Neural progenitor cell (in vitro differentiated cells): ENCODE results near the gene RAB36. TPM values are rescaled to one million over a fixed set of nuclear protein-coding genes. Genes with fewer than 3 reads are reported as not detected.

Experiments used
- DNase-seq: peaks from one replicate; pipeline ENCODE4 v3.0.0-alpha.2; 2016; ENCODE audit warnings: low spot score
- H2AFZ ChIP-seq: fragments of 200-600 bp; sonication (generic); replicated peaks from 2 replicates; pipeline ENCODE4 v1.6.1; 2016; ENCODE audit warnings: antibody characterized with exemption
- H3F3A ChIP-seq: fragments of 200-600 bp; sonication (generic); 2 replicates; pipeline ENCODE4 v1.6.1; 2016; ENCODE audit warnings: antibody characterized with exemption, low read depth
- H3K27ac ChIP-seq: fragments of 200-600 bp; sonication (generic); 2 replicates; pipeline ENCODE4 v1.5.1; 2016; ENCODE audit warnings: mild to moderate bottlenecking
- H3K27me3 ChIP-seq: fragments of 200-600 bp; sonication (generic); 2 replicates; pipeline ENCODE4 v1.6.1; 2016; ENCODE audit warnings: mild to moderate bottlenecking, moderate library complexity
- H3K36me3 ChIP-seq: fragments of 200-600 bp; sonication (generic); 2 replicates; pipeline ENCODE4 v1.5.1; 2016
- H3K4me1 ChIP-seq: fragments of 200-600 bp; sonication (generic); 2 replicates; pipeline ENCODE4 v1.6.1; 2016; ENCODE audit warnings: mixed run types
- H3K4me2 ChIP-seq: fragments of 200-600 bp; sonication (generic); 2 replicates; pipeline ENCODE4 v1.6.1; 2016
- H3K4me3 ChIP-seq: fragments of 200-600 bp; sonication (generic); 2 replicates; pipeline ENCODE4 v1.5.1; 2016
- H3K79me2 ChIP-seq: fragments of 200-600 bp; sonication (generic); 2 replicates; pipeline ENCODE4 v1.6.1; 2016; ENCODE audit warnings: low read depth
- H3K9ac ChIP-seq: fragments of 200-600 bp; sonication (generic); 2 replicates; pipeline ENCODE4 v1.6.1; 2016
- H3K9me3 ChIP-seq: fragments of 200-600 bp; sonication (generic); 2 replicates; pipeline ENCODE4 v1.5.1; 2016; ENCODE audit warnings: low read depth
- H4K20me1 ChIP-seq: fragments of 200-600 bp; sonication (generic); 2 replicates; pipeline ENCODE4 v1.6.1; 2016; ENCODE audit warnings: low read depth
- H3K27ac Mint-ChIP-seq: 3 replicates; pipeline ENCODE4 v1.8.0; 2021; ENCODE audit warnings: mixed read lengths
- H3K27me3 Mint-ChIP-seq: 2 replicates; pipeline ENCODE4 v1.8.0; 2022; ENCODE audit warnings: low read depth, mild to moderate bottlenecking, inconsistent platforms, moderate library complexity, mixed read lengths; ENCODE audit not compliant: insufficient read depth
- H3K36me3 Mint-ChIP-seq: 3 replicates; pipeline ENCODE4 v1.8.0; 2021; ENCODE audit warnings: mixed read lengths
- H3K4me1 Mint-ChIP-seq: 3 replicates; pipeline ENCODE4 v1.8.0; 2021; ENCODE audit warnings: mixed read lengths
- H3K4me3 Mint-ChIP-seq: 3 replicates; pipeline ENCODE4 v1.8.0; 2021; ENCODE audit warnings: mild to moderate bottlenecking, moderate library complexity, mixed read lengths
- H3K9me3 Mint-ChIP-seq: 3 replicates; pipeline ENCODE4 v1.8.0; 2020; ENCODE audit warnings: mixed read lengths
- CTCF ChIP-seq: fragments of 200-600 bp; sonication (generic); IDR thresholded peaks from 2 replicates; pipeline ENCODE4 v1.5.1; 2017; ENCODE audit warnings: antibody characterized with exemption, mild to moderate bottlenecking
- EZH2 ChIP-seq: fragments of 200-600 bp; sonication (generic); IDR thresholded peaks from 2 replicates; pipeline ENCODE4 v1.6.1; 2017; ENCODE audit warnings: antibody characterized with exemption, mild to moderate bottlenecking, moderate library complexity
- EZH2phosphoT487 ChIP-seq: fragments of 200-600 bp; sonication (generic); IDR thresholded peaks from 2 replicates; pipeline ENCODE4 v1.6.1; 2017; ENCODE audit warnings: antibody characterized with exemption
- total RNA-seq: library from RNA; depleted of rRNA; stranded (reverse); fragments of >200 nt; gene quantifications from 2 replicates; pipeline ENCODE4 v1.2.3, GENCODE V29; 2015; ENCODE audit warnings: low replicate concordance

RAB36 gene
- total RNA-seq, 1 donor from 2014 or later: 2.9 TPM

- H3K4me2 ChIP-seq: no peak overlapping the region
- Mint-ChIP-seq H3K36me3 (peaks cover 12% of the 10 kb centered on the region), H3K4me3 (no peak overlapping the region), H3K4me1 (peaks cover 16% of the 10 kb centered on the region), H3K9me3 (no peaks in the 10 kb centered on the region), H3K27ac (no peak overlapping the region), H3K27me3 (peaks cover 2% of the 10 kb centered on the region)
- DNase-seq: no peak
- H3K9me3 ChIP-seq: no peaks in the 10 kb centered on the region
- H3K4me1 ChIP-seq: peaks cover 2% of the 10 kb centered on the region
- H3K36me3 ChIP-seq: no peaks in the 10 kb centered on the region
- H3K27ac ChIP-seq: no peak overlapping the region
- no peak overlapping the region for H3K9ac ChIP-seq
- H3K27me3 ChIP-seq: no peaks in the 10 kb centered on the region
- H3K79me2 ChIP-seq: no peaks in the 10 kb centered on the region
- no peaks in the 10 kb centered on the region for H4K20me1 ChIP-seq
- no peak overlapping the region for H2AFZ ChIP-seq
- H3K4me3 ChIP-seq: no peak overlapping the region
- TF ChIP-seq CTCF: no peak
- no peak for TF ChIP-seq EZH2
- no peak for TF ChIP-seq EZH2phosphoT487
- H3F3A ChIP-seq: no peaks in the 10 kb centered on the region
Measured at GRCh38 chr22:23124611-23125511, 20.4 kb upstream of the RAB36 start.

DNA sequence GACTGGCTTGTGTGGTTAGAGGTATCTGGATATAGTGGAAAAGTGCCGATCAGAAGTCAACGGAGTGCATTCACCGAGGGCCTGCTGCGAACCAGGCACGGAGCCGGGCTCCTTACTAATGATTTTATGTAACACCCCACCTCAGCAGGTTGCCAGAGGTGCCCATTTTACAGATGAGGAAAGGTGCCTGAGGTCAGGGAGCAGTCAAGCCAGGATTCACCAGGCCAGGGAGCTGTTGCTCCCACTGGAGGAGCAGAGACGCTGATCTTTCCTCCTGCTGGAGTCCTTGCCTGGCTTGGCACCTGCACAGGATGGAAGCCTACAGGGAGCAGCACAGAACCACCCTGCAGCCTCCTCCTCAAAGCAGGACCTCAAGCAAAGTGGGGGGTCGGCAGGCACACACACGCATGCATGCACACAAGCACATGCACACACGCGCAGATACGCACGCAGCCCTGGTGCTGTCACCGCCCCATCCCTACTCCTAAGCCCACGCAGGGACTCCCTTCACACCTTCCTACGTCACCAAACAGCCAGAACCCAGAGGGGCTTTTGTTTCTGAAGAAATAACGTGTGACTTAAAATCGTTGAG is 19.7 kb upstream of the RAB36 start:
- H3K27ac ChIP-seq: no peak overlapping the region

More for the DNA sequence above, 19.7 kb upstream of the RAB36 start:
- Mint-ChIP-seq H3K36me3 (peaks cover 12% of the 10 kb centered on the region), H3K27ac (no peak overlapping the region), H3K9me3 (no peaks in the 10 kb centered on the region), H3K27me3 (peaks cover 2% of the 10 kb centered on the region), H3K4me1 (peaks cover 18% of the 10 kb centered on the region), H3K4me3 (no peak overlapping the region)
- Histone ChIP-seq H4K20me1 (no peaks in the 10 kb centered on the region), H3K4me1 (peaks cover 2% of the 10 kb centered on the region), H3F3A (no peaks in the 10 kb centered on the region), H3K27me3 (no peaks in the 10 kb centered on the region), H2AFZ (no peak overlapping the region), H3K4me3 (no peak overlapping the region), H3K9ac (no peak overlapping the region), H3K79me2 (no peaks in the 10 kb centered on the region), H3K36me3 (no peaks in the 10 kb centered on the region), H3K4me2 (no peak overlapping the region), H3K9me3 (no peaks in the 10 kb centered on the region)
- DNase-seq: no peak
- no peak for TF ChIP-seq EZH2
- no peak for TF ChIP-seq EZH2phosphoT487
- no peak for TF ChIP-seq CTCF
